Body of pancreas (tissue), 4 donors: ENCODE results near the gene ZNF511.

Experiments used
- CTCF ChIP-seq, 7 experiments: fragments of 450-650 bp in 4 of 7; fragments of 200-600 bp in 3 of 7; sonication (generic) in 3 of 7; IDR thresholded peaks; one replicate each; pipeline ENCODE4 v1.5.1; 2016 to 2019; ENCODE audit warnings: antibody characterized with exemption in 7 of 7
- POLR2A ChIP-seq, 3 donors: fragments of 450-650 bp; IDR thresholded peaks; one replicate each; pipeline ENCODE4 v1.6.1; 2016; ENCODE audit warnings: antibody characterized with exemption in 3 of 3, mild to moderate bottlenecking in 2 of 3

- TF ChIP-seq CTCF (IDR thresholded peaks at IDR 0.05), result no peak
- TF ChIP-seq POLR2A (IDR thresholded peaks at IDR 0.05), result no peak
Measured at GRCh38 chr10:133339708-133340380, 31.1 kb downstream of the ZNF511 start.
